Suprapubic skin (tissue), 3 donors: ENCODE data around the gene COQ3.

Experiments
- POLR2A ChIP-seq, 2 donors: fragments of 450-650 bp; IDR thresholded peaks; one replicate each; pipeline ENCODE4 v1.6.1; 2017; ENCODE audit warnings: antibody characterized with exemption in 2 of 2, mild to moderate bottlenecking in 2 of 2, moderate library complexity in 2 of 2
- TF ChIP-seq, protein P1 (sequence below), 2 donors: fragments of 200-600 bp in 1 of 2; fragments of 450-650 bp in 1 of 2; sonication (generic) in 1 of 2; IDR thresholded peaks; one replicate each; pipeline ENCODE4 v1.5.1; 2016 to 2019; ENCODE audit warnings: antibody characterized with exemption in 2 of 2, mild to moderate bottlenecking in 1 of 2, moderate library complexity in 1 of 2

DNA sequence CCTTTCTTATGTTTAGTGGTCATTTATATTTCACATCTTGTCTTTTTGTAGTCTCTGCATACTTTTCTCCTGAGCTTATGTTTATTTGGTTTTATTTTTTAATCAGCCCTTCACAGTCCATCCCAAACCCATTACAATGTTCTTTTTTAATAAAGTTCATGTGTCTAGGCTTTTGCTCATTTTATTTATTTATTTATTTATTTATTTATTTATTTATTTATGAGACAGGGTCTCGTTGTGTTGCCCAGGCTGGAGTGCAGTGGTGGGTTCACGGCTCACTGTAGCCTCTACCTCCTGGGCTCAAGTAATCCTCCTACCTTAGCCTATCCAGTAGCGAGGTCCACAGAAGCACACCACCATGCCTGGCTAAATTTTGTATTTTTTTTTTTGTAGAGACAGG lies 3.1 kb downstream of the COQ3 start:
- TF ChIP-seq, protein P1, sequence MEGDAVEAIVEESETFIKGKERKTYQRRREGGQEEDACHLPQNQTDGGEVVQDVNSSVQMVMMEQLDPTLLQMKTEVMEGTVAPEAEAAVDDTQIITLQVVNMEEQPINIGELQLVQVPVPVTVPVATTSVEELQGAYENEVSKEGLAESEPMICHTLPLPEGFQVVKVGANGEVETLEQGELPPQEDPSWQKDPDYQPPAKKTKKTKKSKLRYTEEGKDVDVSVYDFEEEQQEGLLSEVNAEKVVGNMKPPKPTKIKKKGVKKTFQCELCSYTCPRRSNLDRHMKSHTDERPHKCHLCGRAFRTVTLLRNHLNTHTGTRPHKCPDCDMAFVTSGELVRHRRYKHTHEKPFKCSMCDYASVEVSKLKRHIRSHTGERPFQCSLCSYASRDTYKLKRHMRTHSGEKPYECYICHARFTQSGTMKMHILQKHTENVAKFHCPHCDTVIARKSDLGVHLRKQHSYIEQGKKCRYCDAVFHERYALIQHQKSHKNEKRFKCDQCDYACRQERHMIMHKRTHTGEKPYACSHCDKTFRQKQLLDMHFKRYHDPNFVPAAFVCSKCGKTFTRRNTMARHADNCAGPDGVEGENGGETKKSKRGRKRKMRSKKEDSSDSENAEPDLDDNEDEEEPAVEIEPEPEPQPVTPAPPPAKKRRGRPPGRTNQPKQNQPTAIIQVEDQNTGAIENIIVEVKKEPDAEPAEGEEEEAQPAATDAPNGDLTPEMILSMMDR (IDR thresholded peaks at IDR 0.05), result no peak
- no peak for TF ChIP-seq POLR2A (IDR thresholded peaks at IDR 0.05)
